H1 (cell line): ENCODE data around the gene ADAMTS4. TPM values are rescaled to one million over a fixed set of nuclear protein-coding genes. Genes with fewer than 3 reads are reported as not detected.

ENCODE experiments used
- ATF2 ChIP-seq: IDR thresholded peaks from 2 replicates; pipeline ENCODE4 v1.6.1; 2012; ENCODE audit warnings: low read length, inconsistent platforms
- CBX5 ChIP-seq: fragments of 300-800, 300-1000 bp; sonication (generic); IDR thresholded peaks from 2 replicates; pipeline ENCODE4 v1.7.1; 2016; ENCODE audit warnings: antibody characterized with exemption, low read length, low read depth
- CBX8 ChIP-seq: fragments of 300-800, 300-1000 bp; sonication (generic); IDR thresholded peaks from 2 replicates; pipeline ENCODE4 v1.7.1; 2016; ENCODE audit warnings: low read depth, low read length, borderline replicate concordance
- EGR1 ChIP-seq: IDR thresholded peaks from 2 replicates; pipeline ENCODE4 v1.6.1; 2011; ENCODE audit warnings: low read depth, low read length, borderline replicate concordance
- GABPA ChIP-seq: IDR thresholded peaks from 2 replicates; pipeline ENCODE4 v1.6.1; 2011; ENCODE audit warnings: mild to moderate bottlenecking, low read length, moderate library complexity, borderline replicate concordance; ENCODE audit not compliant: insufficient read depth
- KDM1A ChIP-seq: fragments of 200-600, 300-600 bp; sonication (generic); IDR thresholded peaks from 2 replicates; pipeline ENCODE4 v1.7.1; 2016; ENCODE audit warnings: mild to moderate bottlenecking, low read length, borderline replicate concordance
- polyA plus RNA-seq, 7 experiments: library from polyadenylated mRNA; depleted of rRNA in 3 of 7; stranded (reverse) in 5 of 7; unstranded in 2 of 7; fragments of >200 nt in 5 of 7; fragments of 200-250 nt in 2 of 7; gene quantifications; 1 replicate in 5 of 7; 2 replicates in 1 of 7; 4 replicates in 1 of 7; pipeline versions ENCODE4 v1.2.1 to v1.2.3, GENCODE V29; 2011 to 2013; ENCODE audit warnings: missing spikeins in 2 of 7, mixed read lengths in 2 of 7
- total RNA-seq: library from RNA; stranded (reverse); fragmentation: NEBNext Ultra II Directional; extraction: Animal tissue kit (Norgen Biotek cat#: 25700); gene quantifications from 2 replicates; pipeline ENCODE4 v1.2.1, GENCODE V29; 2021

The ADAMTS4 gene
- total and polyA plus RNA-seq, 2 of the 8 experiments (the other 6 are each of a cell fraction or from before 2014, with no cell fraction given), result 4.6 to 7.2 TPM

- no peak for TF ChIP-seq ATF2
- TF ChIP-seq CBX5, result no peak
- no peak for TF ChIP-seq CBX8
- TF ChIP-seq EGR1, result no peak
- no peak for TF ChIP-seq KDM1A
- TF ChIP-seq GABPA, result no peak
These were observed 27.5 kb upstream of the ADAMTS4 start (continued) for GRCh38 chr1:161226320-161226711.
